Measurements from ENCODE around the gene UBR4. TPM values are rescaled to one million over a fixed set of nuclear protein-coding genes. Genes with fewer than 3 reads are reported as not detected.

The UBR4 gene
- total RNA-seq, 1 experiment from 2014 or later: 131 TPM

- Histone ChIP-seq H3K4me1 (ENCODE audit: insufficient read depth, low read length) (no peaks in the 10 kb centered on the region), H3K79me2 (ENCODE audit: insufficient read depth, low read length) (no peaks in the 10 kb centered on the region), H3K56ac (ENCODE audit: insufficient read length, low read depth, low read length) (no peak overlapping the region), H3K23ac (ENCODE audit: insufficient read length, low read depth, low read length) (no peak overlapping the region), H2AFZ (ENCODE audit: low read length) (no peak overlapping the region), H3K79me1 (ENCODE audit: insufficient read depth, low read depth, low read length, poor library complexity, severe bottlenecking) (no peaks in the 10 kb centered on the region), H3K4ac (ENCODE audit: low read depth, low read length) (no peak overlapping the region), H2AK5ac (ENCODE audit: insufficient read length, low read length) (no peak overlapping the region), H2BK15ac (ENCODE audit: low read depth, low read length) (no peak overlapping the region), H4K5ac (ENCODE audit: insufficient read length, low read depth, low read length) (no peak overlapping the region), H4K20me1 (ENCODE audit: control insufficient read depth, insufficient read depth, insufficient read length) (no peaks in the 10 kb centered on the region), H2BK12ac (ENCODE audit: insufficient read length, low read depth, low read length) (no peak overlapping the region), H4K8ac (replicated peaks; ENCODE audit: insufficient read length, low read depth, low read length) (no peak overlapping the region), H3K18ac (ENCODE audit: insufficient read length, low read depth, low read length) (no peak overlapping the region), H3T11ph (ENCODE audit: low read length) (no peak overlapping the region), H3K4me2 (ENCODE audit: insufficient read depth, insufficient read length, low read length) (no peak overlapping the region), H2BK20ac (ENCODE audit: low read depth, low read length, poor library complexity, severe bottlenecking) (no peak overlapping the region), H4K91ac (ENCODE audit: insufficient read length, low read depth, low read length) (no peak overlapping the region), H3K9ac (ENCODE audit: extremely low read depth, insufficient read length, low read length) (no peak overlapping the region), H3K27ac (ENCODE audit: insufficient read length, low read depth, low read length) (no peak overlapping the region), H2BK120ac (ENCODE audit: low read depth, low read length, poor library complexity, severe bottlenecking) (no peak overlapping the region), H3K14ac (ENCODE audit: insufficient read depth, low read length) (no peak overlapping the region), H3K9me3 (ENCODE audit: control insufficient read depth, low read depth, low read length) (no peaks in the 10 kb centered on the region), H3K27me3 (ENCODE audit: insufficient read depth, low read length) (no peaks in the 10 kb centered on the region), H2BK5ac (ENCODE audit: insufficient read length, low read length) (no peak overlapping the region), H3K23me2 (ENCODE audit: insufficient read length, low read depth, low read length, poor library complexity, severe bottlenecking) (no peaks in the 10 kb centered on the region)
- H3K36me3 Mint-ChIP-seq (ENCODE audit: insufficient read depth in 1 of 3, low read depth in 3 of 3): no peaks in the 10 kb centered on the region
- H3K4me1 Mint-ChIP-seq: peaks cover 10 to 19% of the 10 kb centered on the region in 2 experiments
- H3K27ac Mint-ChIP-seq: no peak overlapping the region
- no CpG with 5 or more reads among the region's 5 CpGs for WGBS (ENCODE audit: extremely low coverage, insufficient read length, low lambda C conversion rate)
- no peaks in the 10 kb centered on the region for H3K9me3 Mint-ChIP-seq
- DNase-seq: no peak
- TF ChIP-seq CTCF (conservative IDR thresholded peaks at IDR 0.05): no peak
- peaks cover 15% of the 10 kb centered on the region for H3K27me3 Mint-ChIP-seq (ENCODE audit: low read depth)
- no peak overlapping the region for H3K4me3 Mint-ChIP-seq
Measured at GRCh38 chr1:19049798-19050197, 160.3 kb downstream of the UBR4 start.
